Breast epithelium (tissue), 3 donors: ENCODE results near the gene CNTNAP2.

Source experiments
- POLR2A ChIP-seq: fragments of 450-650 bp; IDR thresholded peaks from one replicate; pipeline ENCODE4 v1.6.1; 2016; ENCODE audit warnings: antibody characterized with exemption, mild to moderate bottlenecking, moderate library complexity
- POLR2AphosphoS5 ChIP-seq, 3 donors: sonication (generic); formaldehyde crosslinking; IDR thresholded peaks; one replicate each; pipeline ENCODE4 v1.6.1; 2017; ENCODE audit warnings: antibody characterized with exemption in 3 of 3
- TF ChIP-seq, protein P1 (sequence below), 3 donors: fragments of 450-650 bp; IDR thresholded peaks; one replicate each; pipeline ENCODE4 v1.5.1; 2016 to 2017; ENCODE audit warnings: antibody characterized with exemption in 3 of 3, mild to moderate bottlenecking in 3 of 3, moderate library complexity in 3 of 3

DNA sequence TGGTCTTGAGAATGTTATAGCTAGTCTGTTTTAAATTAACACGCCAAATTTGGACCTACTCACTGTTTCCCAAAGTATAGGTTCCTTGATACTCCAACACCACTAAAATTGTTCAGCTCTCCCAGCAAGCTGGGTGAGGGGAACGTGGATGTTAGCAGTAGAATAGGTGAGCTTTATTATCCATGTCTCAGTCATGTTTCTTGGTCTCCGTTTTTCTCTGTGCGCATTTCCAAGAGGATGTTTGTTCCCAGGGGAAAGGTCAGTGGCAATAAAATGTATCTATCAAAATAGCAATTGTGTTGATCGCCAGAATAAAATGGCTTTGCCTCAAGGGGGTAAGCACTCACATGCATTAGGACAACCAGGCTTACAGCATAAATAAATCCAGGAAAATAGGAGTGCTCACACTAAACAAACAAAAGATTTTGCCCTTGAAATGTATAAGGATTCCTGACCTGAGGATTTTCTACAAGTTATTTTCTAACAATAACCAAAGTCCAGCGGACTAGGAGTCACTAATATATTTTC is 2286.9 kb downstream of the CNTNAP2 start:
- TF ChIP-seq, protein P1, sequence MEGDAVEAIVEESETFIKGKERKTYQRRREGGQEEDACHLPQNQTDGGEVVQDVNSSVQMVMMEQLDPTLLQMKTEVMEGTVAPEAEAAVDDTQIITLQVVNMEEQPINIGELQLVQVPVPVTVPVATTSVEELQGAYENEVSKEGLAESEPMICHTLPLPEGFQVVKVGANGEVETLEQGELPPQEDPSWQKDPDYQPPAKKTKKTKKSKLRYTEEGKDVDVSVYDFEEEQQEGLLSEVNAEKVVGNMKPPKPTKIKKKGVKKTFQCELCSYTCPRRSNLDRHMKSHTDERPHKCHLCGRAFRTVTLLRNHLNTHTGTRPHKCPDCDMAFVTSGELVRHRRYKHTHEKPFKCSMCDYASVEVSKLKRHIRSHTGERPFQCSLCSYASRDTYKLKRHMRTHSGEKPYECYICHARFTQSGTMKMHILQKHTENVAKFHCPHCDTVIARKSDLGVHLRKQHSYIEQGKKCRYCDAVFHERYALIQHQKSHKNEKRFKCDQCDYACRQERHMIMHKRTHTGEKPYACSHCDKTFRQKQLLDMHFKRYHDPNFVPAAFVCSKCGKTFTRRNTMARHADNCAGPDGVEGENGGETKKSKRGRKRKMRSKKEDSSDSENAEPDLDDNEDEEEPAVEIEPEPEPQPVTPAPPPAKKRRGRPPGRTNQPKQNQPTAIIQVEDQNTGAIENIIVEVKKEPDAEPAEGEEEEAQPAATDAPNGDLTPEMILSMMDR (IDR thresholded peaks at IDR 0.05), result no peak
- no peak for TF ChIP-seq POLR2A
- TF ChIP-seq POLR2AphosphoS5 (IDR thresholded peaks at IDR 0.05), result no peak
